ENCODE results near the gene ZBTB7B.

- TF ChIP-seq CTCF (IDR thresholded peaks at IDR 0.05) (no peak), EZH2 (IDR thresholded peaks at IDR 0.05; ENCODE audit: borderline replicate concordance, insufficient read depth, low read depth, low read length, poor library complexity, severe bottlenecking) (no peak)
These were observed 29.1 kb upstream of the ZBTB7B start for GRCh38 chr1:154973344-154974101.
